GM18498 (cell line): ENCODE results near the gene TTC21A.

Experiments
- ATAC-seq: cut with Tn5 transposase; IDR thresholded peaks from one replicate; pipeline ENCODE4 v1.9.1; 2021; ENCODE audit warnings: mild to moderate bottlenecking, moderate library complexity; ENCODE audit not compliant: unreplicated experiment

Gene TTC21A

GRCh38 chr3:39097716-39098472 lies 9.6 kb upstream of the TTC21A start:
- ATAC-seq = no peak

GRCh38 chr3:39098473-39099000 lies 8.9 kb upstream of the TTC21A start:
- no peak for ATAC-seq

- no peak for ATAC-seq
These were observed 8.2 kb upstream of the TTC21A start for GRCh38 chr3:39099242-39099641.

GRCh38 chr3:39099738-39100499 lies 7.6 kb upstream of the TTC21A start:
- no peak for ATAC-seq

- no peak for ATAC-seq
These were observed 7.0 kb upstream of the TTC21A start for GRCh38 chr3:39100500-39100886.

- ATAC-seq = peak; percentile 72
These were observed 6.3 kb upstream of the TTC21A start for GRCh38 chr3:39101022-39101689.

- ATAC-seq = no peak
These were observed 4.8 kb upstream of the TTC21A start for GRCh38 chr3:39102504-39103323.

- ATAC-seq = no peak
These were observed 4.2 kb upstream of the TTC21A start for GRCh38 chr3:39103324-39103693.

GRCh38 chr3:39103791-39104552 lies 3.5 kb upstream of the TTC21A start:
- ATAC-seq = no peak

GRCh38 chr3:39104961-39105686 lies 2.4 kb upstream of the TTC21A start:
- no peak for ATAC-seq

- no peak for ATAC-seq
These were observed 1.8 kb upstream of the TTC21A start for GRCh38 chr3:39105687-39106063.

- ATAC-seq = no peak
These were observed 1.1 kb upstream of the TTC21A start for GRCh38 chr3:39106281-39106811.

- ATAC-seq = peak; percentile 22
These were observed 561 bp upstream of the TTC21A start for GRCh38 chr3:39106851-39107387.

- peak; percentile 79 for ATAC-seq
These were observed 775 bp downstream of the TTC21A start for GRCh38 chr3:39108200-39108710.

GRCh38 chr3:39109086-39109485 lies 1.6 kb downstream of the TTC21A start:
- no peak for ATAC-seq

GRCh38 chr3:39110041-39110639 lies 2.7 kb downstream of the TTC21A start:
- ATAC-seq = no peak

- ATAC-seq = no peak
These were observed 4.6 kb downstream of the TTC21A start for GRCh38 chr3:39112113-39112512.

- no peak for ATAC-seq
These were observed 5.1 kb downstream of the TTC21A start for GRCh38 chr3:39112535-39112934.
